ENCODE measurements around the gene KCNMA1.
A peak's percentile ranks its signal among the peaks of the same experiment; 100 is the strongest.

Gene KCNMA1

DNA sequence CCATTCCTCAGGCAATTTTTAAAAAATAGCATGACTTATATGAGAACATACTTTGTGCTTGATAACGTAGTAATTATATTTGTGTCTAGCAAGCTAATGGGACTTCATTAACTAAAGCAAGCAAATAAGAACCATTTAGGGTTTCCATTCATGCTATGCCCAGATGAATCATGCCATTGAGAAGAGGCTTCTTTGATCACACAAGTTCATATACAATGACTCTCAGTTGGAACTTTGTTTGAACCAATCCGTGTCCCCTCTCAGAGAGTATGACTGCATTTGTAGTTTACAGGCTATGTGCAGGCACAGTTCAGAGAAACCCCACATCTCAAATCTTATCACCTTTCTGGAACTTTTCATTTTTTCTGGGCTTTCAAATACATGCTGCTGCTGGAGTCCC lies 614.2 kb downstream of the KCNMA1 start:
- DNase-seq = no peak

- DNase-seq = no peak
These were observed 614.9 kb downstream of the KCNMA1 start for GRCh38 chr10:77022671-77023070.

- DNase-seq = no peak
These were observed 615.6 kb downstream of the KCNMA1 start for GRCh38 chr10:77021966-77022490.

DNA sequence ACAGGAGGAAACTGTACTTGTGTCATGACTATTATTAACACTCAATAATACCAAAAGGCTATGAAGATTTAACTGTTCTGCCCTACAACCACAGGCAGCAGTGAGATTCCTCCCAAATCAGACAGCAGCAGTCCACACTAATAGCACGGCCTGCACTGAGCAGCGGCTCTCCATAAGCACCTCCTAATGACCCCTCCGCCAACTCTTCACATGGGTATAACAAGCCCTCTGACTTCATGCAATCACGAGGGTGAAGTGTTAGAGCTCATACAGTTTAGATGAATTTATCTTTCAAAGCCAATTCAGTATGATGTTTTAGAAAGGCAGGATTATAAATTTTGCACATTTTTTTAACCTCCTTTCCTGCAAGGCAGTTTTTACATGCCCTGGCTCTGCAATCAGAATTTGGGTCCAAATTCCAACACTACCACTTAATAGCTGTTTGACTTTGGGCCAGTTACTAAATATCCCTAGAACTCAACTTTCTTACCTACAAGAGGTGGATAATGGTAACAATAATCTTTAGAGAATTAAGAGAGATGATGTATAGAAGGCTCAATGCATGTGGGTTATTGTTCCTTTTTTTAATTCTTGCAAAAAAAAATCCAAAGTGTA lies 617.1 kb downstream of the KCNMA1 start:
- no peak for DNase-seq

- DNase-seq = no peak
These were observed 620.8 kb downstream of the KCNMA1 start for GRCh38 chr10:77016855-77017254.

DNA sequence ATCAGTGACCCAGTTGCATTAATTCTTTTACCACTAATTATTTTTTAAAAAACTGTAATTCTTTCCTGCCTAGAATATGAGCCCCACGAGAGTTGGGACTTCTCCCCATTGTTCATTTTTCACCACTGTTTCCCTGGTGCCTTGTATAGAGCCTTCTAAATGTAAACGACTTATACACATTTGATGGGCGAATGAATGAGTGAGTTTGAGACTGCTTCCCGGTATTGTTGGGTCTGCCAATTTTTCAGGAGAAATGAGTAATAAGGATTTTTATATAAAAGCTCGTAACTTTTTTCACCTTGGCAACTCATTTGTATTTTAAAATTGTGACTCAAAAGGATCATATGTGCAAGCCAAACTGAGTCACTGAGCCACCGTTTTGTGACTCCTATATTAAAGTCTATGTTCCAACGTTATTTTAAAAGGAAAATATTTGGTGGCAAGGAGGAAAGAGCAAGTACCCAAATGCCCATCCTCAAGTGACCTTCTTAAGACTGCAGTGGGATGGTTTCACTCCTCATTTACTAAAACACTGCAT lies 621.3 kb downstream of the KCNMA1 start:
- no peak for DNase-seq

- no peak for DNase-seq
These were observed 622.2 kb downstream of the KCNMA1 start for GRCh38 chr10:77015360-77015759.

DNA sequence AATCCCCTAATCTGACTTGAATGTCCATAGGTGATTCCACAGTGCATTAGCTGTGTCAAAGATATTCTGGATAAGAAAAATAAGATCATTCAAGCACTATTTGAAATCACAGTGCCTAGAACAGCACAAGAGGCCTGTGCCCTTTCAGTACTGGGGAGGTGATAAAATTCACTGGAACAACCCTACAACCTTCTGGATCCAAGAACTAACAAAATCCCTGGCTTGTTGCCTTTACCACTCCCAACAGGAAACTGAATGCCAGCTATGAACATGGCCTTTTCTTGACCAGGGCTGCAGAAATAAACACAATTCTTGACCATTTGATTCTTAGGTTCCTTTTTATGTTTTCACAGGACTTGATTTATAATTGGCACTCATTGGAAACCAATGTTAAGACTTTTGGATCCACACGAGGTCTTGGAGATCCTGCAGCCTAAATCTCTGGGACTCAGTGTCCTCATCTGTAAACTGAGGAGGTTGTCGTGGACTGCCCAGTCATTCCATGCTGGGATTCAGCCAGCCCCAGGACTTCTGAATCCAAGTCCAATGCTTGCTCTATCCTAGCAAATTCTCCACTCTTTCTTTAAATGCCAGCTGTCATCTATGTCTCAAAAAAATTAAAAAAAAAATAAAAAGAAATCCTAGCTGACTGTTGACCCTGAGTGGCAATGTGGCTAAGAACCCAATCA lies 624.7 kb downstream of the KCNMA1 start:
- DNase-seq = no peak

- DNase-seq = no peak
These were observed 625.5 kb downstream of the KCNMA1 start for GRCh38 chr10:77011874-77012811.

DNA sequence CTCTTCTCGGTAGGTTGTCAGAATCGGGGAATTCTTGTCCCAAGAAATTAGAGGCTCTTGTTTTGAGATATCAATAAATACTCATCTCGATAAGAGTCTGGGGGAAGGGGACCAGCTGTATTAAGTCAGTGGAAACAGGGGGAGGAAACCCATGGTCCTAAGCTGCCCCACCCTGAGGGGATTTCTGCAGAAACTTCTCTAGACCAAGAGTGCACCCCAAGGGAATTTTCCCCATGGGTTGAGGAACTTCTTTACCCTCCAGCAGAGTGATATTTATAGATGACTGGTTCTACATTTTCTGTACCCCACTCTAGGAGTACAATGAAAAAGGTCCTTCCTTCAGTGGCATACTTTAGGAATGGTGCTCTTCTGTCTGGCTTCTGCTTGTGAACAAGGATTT lies 627.2 kb downstream of the KCNMA1 start:
- no peak for DNase-seq

- DNase-seq = peak; percentile 53
These were observed 629.8 kb downstream of the KCNMA1 start for GRCh38 chr10:77007834-77008233.

GRCh38 chr10:77006836-77007511 lies 630.6 kb downstream of the KCNMA1 start:
- no peak for DNase-seq

- DNase-seq = no peak
These were observed 631.7 kb downstream of the KCNMA1 start for GRCh38 chr10:77005871-77006270.

DNA sequence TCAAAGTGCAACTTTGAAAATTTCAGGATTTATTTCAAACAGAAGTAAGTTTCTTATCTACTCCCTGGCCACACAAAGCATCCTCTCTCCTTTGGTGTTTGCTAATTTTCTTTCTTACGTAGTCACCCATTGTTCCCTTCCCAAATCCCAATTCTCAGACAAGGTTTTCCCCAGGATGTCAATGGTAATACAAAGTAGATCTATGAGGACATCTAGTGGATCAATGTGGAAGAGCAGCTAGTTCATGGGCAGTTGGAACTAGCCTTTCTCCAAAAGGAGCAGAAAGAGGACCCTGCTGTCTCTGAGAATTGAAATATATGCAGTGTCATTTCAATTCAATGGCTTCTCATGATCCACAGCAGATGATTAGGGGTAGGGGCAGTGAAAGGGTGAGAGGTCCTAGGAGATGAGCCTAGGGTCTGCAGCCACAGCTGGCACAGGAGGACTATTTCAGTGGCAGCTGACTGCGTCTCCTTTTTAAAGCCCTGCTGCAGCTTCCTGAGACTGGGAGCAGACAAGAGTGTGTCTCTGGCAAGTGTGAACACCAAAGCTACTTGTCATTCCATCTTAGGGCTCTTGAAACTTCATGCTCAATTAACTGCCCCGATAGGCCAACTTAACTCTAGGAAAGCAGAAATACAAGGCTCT lies 632.6 kb downstream of the KCNMA1 start:
- peak; percentile 33 for DNase-seq

DNA sequence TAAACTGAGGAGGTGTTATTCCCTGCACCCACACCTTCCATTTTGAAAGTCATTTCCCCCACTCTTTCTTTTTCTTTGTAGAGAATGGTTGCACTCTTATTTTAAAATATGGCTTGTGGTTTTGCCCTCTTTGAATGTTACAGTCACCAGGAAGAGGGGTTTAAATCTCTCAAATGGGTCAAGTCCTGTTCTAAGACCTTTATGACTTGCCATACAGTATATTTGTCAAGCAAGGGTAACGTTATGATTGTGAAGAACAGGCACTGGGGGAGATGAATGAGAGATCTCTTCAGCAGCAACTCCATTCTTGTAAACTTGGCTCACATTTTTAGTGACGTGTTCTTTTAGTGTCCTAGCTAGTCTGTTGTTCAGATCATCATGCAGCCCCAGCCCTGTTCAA lies 634.7 kb downstream of the KCNMA1 start:
- no peak for DNase-seq

DNA sequence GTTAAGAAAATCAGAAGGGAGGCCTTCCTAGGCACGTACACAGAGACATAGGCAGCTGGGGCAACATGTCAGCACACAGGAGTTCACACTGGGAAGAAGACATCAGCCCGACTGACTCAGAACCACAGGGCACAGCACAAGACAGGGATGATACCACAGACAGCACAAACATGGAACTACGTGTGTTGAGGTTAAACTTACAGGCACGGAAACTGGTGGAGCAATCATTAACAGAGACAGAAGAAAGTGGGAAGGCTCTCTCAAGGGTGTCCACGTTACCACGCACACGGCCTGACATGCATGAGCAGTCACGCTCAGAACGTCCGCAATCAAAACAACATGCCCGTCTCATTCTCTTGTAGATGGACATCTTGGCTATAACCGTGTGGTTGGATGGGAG lies 636.4 kb downstream of the KCNMA1 start:
- no peak for DNase-seq

DNA sequence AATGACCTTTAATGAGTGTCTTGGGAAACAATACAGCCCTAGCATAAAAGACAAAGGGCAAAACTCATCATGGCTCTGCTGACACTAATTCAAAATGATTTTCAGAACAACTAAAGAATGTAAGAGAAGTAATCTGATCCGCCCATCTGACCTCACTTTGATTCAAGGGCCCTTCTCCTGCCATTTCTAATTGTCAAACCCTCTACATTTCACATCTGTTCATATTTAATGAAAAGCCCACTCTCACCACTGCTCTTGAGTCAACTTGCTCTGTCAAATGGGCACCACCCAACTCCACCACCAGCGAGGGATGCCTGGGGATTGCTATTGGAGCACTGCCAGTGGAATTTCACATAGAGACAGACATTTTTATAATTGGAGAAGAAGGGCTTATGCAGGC lies 639.2 kb downstream of the KCNMA1 start:
- DNase-seq = no peak

DNA sequence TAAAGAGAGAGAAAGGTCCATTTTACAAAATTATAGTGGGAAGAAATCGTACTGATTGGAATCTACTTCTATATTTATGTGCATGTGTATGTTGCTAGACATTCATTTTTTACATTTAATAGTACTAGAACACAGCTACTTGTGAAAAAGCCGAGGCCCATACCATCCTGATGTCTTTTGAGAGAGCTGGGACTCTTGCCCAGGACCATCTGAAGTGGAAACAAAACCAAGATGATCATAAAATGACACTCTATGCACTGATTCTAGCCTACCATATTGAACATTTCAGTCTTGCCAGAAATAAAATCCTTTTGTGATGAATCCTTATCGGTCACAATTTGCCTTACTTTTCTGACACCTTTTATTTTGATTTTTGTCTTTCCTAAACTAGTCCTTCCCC lies 640.0 kb downstream of the KCNMA1 start:
- DNase-seq = no peak

GRCh38 chr10:76995023-76995422 lies 642.6 kb downstream of the KCNMA1 start:
- DNase-seq = no peak

- DNase-seq = no peak
These were observed 644.4 kb downstream of the KCNMA1 start for GRCh38 chr10:76993213-76993612.

DNA sequence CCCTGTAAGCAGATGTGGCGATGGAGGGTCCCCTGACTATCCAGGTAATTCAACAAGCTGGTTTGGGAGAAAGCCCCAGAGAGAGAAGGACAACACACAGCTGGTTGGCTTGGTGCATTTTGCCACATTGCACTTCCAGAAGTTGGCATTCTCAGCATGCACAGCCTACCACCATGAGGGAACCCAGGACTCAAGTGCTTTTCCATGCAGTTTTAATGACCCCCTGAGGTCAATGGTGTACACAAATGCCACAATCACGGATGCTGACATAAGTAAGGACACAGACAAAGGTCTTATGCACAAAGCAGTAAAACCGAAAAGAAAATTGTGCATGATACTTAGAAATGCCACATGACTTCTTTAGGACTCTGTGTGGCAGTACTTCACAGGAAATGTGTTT lies 645.1 kb downstream of the KCNMA1 start:
- no peak for DNase-seq

- DNase-seq = no peak
These were observed 646.0 kb downstream of the KCNMA1 start for GRCh38 chr10:76991621-76992020.

All from inflammatory macrophage treated with lipopolysaccharide for 4 hours (primary cell).